AG08396 (cell line): ENCODE results near the gene FNTB.
A peak's percentile ranks its signal among the peaks of the same experiment; 100 is the strongest.
"Not testable (repeated sequence)": the region's sequence is repeated elsewhere in the genome, so short reads cannot be mapped to it uniquely, and the experiment has no call there.

Source experiments
- DNase-seq: peaks from one replicate; pipeline ENCODE4 v3.0.0; 2012; ENCODE audit warnings: low spot score, mixed read lengths

Gene FNTB

GRCh38 chr14:65054471-65055085, 67.9 kb downstream of the FNTB start:
- DNase-seq = no peak

DNA sequence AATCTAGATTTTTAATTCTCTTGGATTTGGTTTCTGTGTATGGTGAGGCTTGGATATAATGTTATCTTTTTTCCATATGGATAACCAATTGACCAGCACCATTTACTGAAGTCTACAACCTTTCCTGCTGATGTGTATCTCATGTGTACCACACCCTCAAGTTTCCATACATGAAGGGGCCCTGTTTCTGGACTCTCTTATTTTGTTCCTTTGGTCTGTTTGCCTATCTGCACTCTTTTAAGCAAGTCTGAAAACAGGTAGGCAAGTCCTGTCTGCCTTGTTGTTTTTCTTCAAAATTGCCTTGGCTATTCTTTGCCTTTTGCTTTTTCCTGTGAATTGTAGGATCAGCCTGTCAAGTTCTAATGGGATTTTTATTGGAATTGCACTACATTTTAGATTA, 71.0 kb downstream of the FNTB start:
- no peak for DNase-seq

DNA sequence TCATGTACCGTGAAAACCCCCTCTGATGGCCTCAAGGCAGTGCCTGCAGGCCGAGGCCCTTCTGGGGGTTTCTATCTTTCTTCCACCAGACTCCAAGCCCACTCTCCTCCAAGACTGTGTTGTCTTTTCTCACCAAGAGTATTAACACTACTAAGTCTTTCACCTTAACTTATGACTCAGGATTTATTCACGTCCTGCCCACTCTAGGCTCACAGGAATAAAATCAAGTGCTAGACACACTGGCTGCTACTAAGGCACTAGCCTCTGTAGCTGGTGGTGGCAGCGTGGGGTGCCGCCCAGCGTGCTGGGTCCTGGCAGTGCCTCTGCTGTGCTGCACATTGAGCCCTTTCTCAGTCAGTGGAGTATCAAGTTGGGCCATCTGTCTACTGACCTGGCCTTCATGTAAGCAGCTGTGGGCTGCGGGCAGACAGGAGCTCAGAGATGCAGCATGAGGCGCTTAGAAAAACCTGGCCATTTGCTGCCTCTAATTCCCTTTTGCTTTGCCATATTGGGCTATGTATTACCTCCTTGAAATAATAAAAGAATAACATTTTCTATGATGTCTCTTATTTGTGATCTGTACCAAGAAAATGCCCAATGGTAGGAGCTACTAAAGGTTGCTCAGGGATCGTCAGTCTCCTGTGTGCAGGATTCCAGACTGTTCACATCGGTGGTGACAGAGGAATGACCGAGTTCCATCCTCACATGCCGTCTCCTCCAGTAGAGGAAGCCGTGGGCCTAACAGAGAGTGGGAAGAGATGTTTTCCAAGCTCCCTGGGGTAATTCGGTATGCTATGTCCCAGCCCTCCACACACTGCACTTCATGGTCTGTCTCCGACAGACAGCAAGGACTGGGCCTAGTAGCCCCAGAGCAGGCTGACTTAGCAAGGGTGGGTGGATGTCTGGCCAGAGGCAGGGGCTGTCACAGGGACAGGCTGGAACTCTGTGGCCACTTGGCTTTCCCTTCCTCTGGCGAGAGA, 75.7 kb downstream of the FNTB start:
- no peak for DNase-seq

DNA sequence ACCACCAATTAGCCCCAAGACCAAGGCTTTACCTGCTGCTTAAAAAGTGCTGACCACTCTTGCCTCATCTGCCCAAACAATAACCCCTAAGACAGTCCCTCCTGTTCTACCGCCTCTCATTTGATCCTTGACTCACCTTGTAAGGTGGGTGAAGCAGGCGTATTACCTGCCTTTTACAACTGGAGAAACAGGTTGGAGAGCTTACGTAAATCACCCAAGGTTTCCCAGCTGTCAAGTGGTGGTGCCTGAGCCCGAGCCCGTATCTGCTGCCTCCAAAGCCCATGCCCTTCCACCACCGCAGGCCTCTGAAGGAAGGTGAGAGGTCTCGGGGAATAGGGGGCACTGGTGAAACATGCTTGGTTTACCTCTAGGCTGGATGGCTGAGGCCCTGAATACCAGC, 79.0 kb downstream of the FNTB start:
- DNase-seq = no peak

DNA sequence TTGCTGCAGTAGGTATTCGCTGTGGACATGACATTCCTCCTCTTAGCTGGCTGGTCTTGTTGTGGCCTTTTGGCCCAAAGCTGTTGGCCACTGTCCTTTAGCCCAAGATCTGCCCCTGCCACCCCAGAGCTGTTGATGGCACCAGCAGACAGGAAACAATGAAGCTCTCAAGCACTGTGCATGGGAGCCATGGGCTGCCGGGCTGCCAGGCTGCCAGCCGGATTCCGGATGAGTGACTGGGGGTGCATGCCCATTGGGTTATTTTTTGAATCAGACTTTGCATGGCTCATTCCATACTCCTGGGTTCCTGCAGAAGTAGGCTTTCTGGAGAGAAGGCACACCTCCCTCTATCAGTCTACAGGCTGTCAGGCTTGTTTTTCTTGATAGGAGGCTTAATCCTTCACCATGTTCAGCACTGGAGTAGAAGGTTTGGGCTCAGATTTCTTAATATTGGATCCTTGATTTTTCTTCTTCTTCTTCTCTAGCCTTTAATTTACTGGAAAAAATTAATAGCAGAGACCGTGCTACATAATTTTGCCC, 83.2 kb downstream of the FNTB start:
- DNase-seq = no peak

DNA sequence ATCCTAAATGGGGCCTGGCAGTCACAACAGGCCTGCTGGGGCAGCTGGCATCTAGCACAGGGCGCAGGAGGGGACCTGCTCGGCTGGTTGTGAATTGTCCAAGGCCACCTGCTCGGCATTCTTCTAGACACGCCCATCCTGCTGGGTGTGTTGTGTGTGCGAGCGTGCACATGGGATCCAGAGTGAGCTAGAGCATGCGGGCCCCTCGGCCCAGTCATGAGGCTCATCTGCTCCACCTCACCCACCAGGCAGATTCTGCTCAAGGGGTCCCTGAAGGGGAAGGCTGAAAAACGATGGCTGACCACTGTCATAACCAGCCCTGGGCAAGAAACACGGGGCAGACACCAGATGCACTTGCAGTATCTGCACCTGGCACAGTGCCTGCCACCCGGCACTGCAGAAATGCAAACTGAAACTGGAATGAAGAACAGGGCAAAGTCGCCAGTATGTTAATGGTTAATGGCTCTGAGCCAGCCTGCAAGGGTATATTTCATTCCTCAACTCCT, 83.8 kb downstream of the FNTB start:
- no peak for DNase-seq

- no peak for DNase-seq
Measured at GRCh38 chr14:65071544-65071943, 84.8 kb downstream of the FNTB start.

DNA sequence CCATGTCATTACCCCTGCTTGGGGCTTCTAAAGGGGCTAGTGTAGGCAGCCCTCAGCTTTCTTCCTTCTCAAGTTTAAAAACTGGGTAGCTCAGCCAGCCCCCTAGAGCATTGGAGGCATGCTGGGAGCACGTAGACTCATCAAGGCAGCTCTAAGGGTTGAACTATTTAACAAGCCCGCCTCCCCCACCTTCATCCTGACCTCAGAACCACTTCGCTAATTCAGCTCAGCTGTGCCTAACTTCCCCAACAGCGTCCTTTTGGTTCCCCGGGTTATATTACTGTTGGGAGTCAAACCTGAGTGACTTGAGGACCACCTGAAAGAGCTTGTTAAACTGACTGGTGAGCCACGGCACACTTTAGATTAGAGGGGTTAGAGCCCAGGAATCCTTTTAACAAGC, 85.6 kb downstream of the FNTB start:
- no peak for DNase-seq

- no peak for DNase-seq
Measured at GRCh38 chr14:65072937-65073336, 86.2 kb downstream of the FNTB start.

DNA sequence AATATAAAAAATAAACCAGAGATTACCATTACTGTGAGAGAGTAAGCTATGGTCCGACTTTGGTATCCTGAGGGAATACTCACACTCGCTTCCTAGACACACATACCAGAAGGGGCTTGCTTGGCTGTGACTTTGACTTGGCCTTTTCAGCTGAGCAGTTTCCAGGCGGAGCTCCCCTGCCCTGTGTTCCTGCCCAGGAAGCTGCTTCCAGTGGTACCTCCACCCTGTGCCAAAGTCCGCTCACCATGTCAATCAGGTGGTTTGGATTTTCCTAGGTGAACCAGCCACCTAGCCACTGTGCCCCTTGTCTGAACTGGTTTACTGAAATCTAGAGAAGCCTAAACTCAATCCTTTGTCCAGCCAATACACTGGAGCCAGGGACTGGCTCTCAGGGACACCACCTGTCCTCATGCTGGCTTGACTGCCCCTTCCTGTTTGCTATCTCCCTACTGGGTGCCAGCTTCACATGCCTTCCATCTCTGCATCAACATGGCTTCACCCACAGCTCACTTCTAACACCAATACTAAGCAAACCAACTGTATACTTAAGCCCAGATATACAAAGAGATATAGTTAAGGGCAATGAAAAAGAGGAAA, 87.0 kb downstream of the FNTB start:
- no peak for DNase-seq

DNA sequence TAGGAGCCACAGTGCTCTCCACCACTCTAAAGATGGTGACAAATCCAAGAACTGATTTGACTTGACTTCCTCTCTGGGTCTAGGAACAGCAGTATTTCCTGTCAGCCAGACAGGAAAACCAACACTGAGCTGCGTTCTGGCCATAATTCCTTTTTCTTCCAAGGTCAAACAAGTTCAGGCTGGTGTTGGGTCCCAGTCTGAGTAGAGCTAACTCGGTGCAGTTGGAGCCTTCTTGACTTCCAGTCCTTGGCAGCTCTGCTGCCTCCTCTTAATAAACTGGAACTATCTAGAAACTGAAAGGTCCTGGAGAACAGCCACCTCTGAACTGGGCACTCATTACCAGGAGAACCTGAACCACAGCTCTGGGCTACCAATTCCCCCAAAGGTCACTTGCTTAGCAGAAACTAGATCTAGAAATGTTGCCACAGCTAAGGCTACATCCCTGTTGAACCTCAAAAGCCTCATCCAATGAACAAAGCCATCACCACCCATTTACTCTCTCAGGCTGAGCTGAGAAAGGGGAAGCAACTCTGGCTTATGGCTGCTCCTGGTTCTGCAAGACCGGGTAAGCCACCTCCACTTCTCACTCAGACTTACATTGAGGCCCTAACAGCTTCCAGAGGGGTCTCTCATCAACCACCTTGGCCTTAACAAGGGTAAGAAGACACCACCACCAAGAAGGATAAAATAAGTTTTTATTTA, 87.9 kb downstream of the FNTB start:
- DNase-seq = no peak

DNA sequence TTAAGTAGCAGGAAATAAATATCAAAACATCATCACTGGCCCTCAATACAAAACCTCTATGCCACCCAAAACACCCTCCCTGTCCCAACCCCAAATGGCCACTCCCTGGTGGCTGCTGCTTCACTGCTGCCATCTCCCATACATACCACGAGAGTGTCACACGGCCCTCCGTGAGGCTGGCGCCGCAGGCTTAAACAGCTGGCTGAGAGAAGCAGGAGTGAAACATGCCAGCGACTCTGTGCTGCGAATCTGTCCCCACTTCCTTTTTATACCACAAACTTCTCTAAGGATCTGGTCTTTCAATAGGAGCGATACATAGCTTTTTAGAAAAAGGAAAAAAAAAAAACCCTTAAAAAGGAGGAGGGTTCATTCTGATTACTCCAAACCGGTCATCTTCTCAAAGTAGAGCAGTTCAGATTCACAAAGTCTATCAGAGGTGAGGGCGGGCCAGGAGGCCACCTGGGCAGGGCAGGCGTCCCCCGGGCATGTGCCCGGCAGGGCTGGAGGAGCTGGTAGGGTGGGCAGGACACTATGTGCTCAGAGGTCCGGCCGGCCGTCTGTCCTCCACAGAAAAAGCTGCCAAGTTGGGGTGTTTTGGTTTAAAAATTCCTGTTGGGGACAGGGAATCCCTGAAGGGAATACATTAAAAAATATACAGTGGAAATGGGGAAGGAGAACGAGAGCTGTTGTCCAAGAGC, 89.1 kb downstream of the FNTB start:
- no peak for DNase-seq

- no peak for DNase-seq
Measured at GRCh38 chr14:65077318-65077717, 90.6 kb downstream of the FNTB start.

- DNase-seq = no peak
Measured at GRCh38 chr14:65079201-65079600, 92.5 kb downstream of the FNTB start.

DNA sequence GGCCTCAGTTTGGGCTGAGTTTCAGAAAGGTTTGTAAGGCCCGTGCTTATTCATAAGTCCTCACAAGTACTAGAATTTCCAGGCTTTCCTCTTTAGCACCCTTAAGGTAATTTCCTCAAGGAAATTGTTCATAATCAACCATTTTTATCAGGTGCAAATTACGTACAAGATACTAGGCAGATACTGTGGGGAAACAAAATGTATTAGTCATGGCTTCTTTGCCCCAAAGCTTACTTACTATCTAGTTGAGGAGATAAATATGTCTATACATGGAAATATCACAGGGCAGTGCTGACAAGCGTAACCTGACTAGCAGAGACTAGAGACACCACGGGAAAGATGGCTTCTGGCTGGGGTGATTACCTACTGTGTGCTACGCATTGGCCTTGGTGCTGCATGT, 93.1 kb downstream of the FNTB start:
- no peak for DNase-seq

- peak; percentile 43 for DNase-seq
Measured at GRCh38 chr14:65080960-65081747, 94.5 kb downstream of the FNTB start.

- DNase-seq = no peak
Measured at GRCh38 chr14:65082930-65083329, 96.2 kb downstream of the FNTB start.

- no peak for DNase-seq
Measured at GRCh38 chr14:65084554-65085505, 98.1 kb downstream of the FNTB start.

GRCh38 chr14:65086686-65087085, 100.0 kb downstream of the FNTB start:
- not testable (repeated sequence) for DNase-seq
